GM10847 (cell line): ENCODE measurements around the gene ELMO3.

Experiments
- POLR2A ChIP-seq: IDR thresholded peaks from 2 replicates; pipeline ENCODE4 v1.6.1; 2011; ENCODE audit not compliant: insufficient read length; ENCODE audit errors: extremely low read depth

ELMO3 gene

GRCh38 chr16:67229906-67230808 lies 31.2 kb downstream of the ELMO3 start:
- TF ChIP-seq POLR2A = no peak

GRCh38 chr16:67230809-67231660 lies 32.1 kb downstream of the ELMO3 start:
- TF ChIP-seq POLR2A = no peak

GRCh38 chr16:67233596-67233995 lies 34.7 kb downstream of the ELMO3 start:
- TF ChIP-seq POLR2A = no peak

- TF ChIP-seq POLR2A = no peak
Observed at GRCh38 chr16:67234180-67234597, 35.3 kb downstream of the ELMO3 start.

- TF ChIP-seq POLR2A = no peak
Observed at GRCh38 chr16:67235816-67236562, 37.1 kb downstream of the ELMO3 start.

- TF ChIP-seq POLR2A = no peak
Observed at GRCh38 chr16:67236563-67237395, 37.8 kb downstream of the ELMO3 start.

GRCh38 chr16:67237396-67238277 lies 38.7 kb downstream of the ELMO3 start:
- no peak for TF ChIP-seq POLR2A

GRCh38 chr16:67238278-67238575 lies 39.3 kb downstream of the ELMO3 start:
- no peak for TF ChIP-seq POLR2A

GRCh38 chr16:67238806-67239470 lies 40.0 kb downstream of the ELMO3 start:
- TF ChIP-seq POLR2A = no peak

- no peak for TF ChIP-seq POLR2A
Observed at GRCh38 chr16:67240506-67240905, 41.6 kb downstream of the ELMO3 start.

GRCh38 chr16:67241008-67241900 lies 42.3 kb downstream of the ELMO3 start:
- TF ChIP-seq POLR2A = no peak

- no peak for TF ChIP-seq POLR2A
Observed at GRCh38 chr16:67242138-67242730, 43.3 kb downstream of the ELMO3 start.
